GM10266 (cell line): ENCODE results near the gene ZFHX3.

Source experiments
- DNase-seq: peaks from one replicate; pipeline ENCODE4 v3.0.0; 2012; ENCODE audit errors: extremely low spot score
- CTCF ChIP-seq: IDR thresholded peaks from 2 replicates; pipeline ENCODE4 v1.5.1; 2012; ENCODE audit warnings: mild to moderate bottlenecking, low read depth; ENCODE audit not compliant: control insufficient read depth, insufficient read depth; ENCODE audit errors: missing control alignments

The ZFHX3 gene

GRCh38 chr16:72928090-72928981, 119.6 kb downstream of the ZFHX3 start:
- TF ChIP-seq CTCF, result no peak

GRCh38 chr16:72927199-72928089, 120.5 kb downstream of the ZFHX3 start:
- DNase-seq, result no peak
- no peak for TF ChIP-seq CTCF

More at GRCh38 chr16:72928090-72928981, 119.6 kb downstream of the ZFHX3 start:
- no peak for DNase-seq

GRCh38 chr16:72926177-72927070, 121.5 kb downstream of the ZFHX3 start:
- no peak for TF ChIP-seq CTCF
- no peak for DNase-seq

- no peak for TF ChIP-seq CTCF
- no peak for DNase-seq
These were observed 122.3 kb downstream of the ZFHX3 start for GRCh38 chr16:72925631-72925979.

- no peak for DNase-seq
- no peak for TF ChIP-seq CTCF
These were observed 122.8 kb downstream of the ZFHX3 start for GRCh38 chr16:72924927-72925630.

GRCh38 chr16:72924537-72924926, 123.4 kb downstream of the ZFHX3 start:
- TF ChIP-seq CTCF, result no peak
- DNase-seq, result no peak
